K562 (cell line): Measurements from ENCODE around the gene PRC1. TPM values are rescaled to one million over a fixed set of nuclear protein-coding genes. Genes with fewer than 3 reads are reported as not detected.

Experiments
- ATAC-seq: fragments of 200-7000 bp; cut with Tn5 transposase; 3 replicates; pipeline ENCODE4 v1.9.1; 2020; ENCODE audit warnings: moderate library complexity
- BruUV-seq: library from RNA; stranded (reverse); fragments of 400-500 nt; replicated peaks from 2 replicates; lab custom pipeline; 2021; lab: Mats Ljungman, UMichigan
- CTCF ChIA-PET: fragments of 300-600 bp; formaldehyde crosslinking; extraction: SDS; loops from one replicate; lab custom pipeline; 2021; ENCODE audit warnings: low intra/inter-chr PET ratio; lab: Yijun Ruan, JAX
- POLR2A ChIA-PET: fragments of 300-600, 350-650 bp; sonication (Branson Sonifier 250); formaldehyde crosslinking; extraction: SDS; loops from one replicate; lab custom pipeline; 2021; ENCODE audit warnings: antibody characterized with exemption, inconsistent platforms; lab: Yijun Ruan, JAX
- DNase-seq, 4 experiments: peaks; one replicate each; pipeline versions ENCODE4 v3.0.0 to v3.0.0-alpha.2; 2011 to 2018; ENCODE audit warnings: low spot score in 3 of 4, mixed read lengths in 3 of 4; ENCODE audit errors: extremely low read depth in 1 of 4
- FAIRE-seq: peaks from 2 replicates; lab custom pipeline; 2011; peaks lifted over from hg19 to GRCh38; lab: Jason Lieb, UNC
- H2AFZ ChIP-seq: 2 replicates; pipeline ENCODE4 v1.6.0; 2011; ENCODE audit warnings: low read depth, low read length, control low read depth, inconsistent platforms
- H3K27ac ChIP-seq: fragments of 200-600 bp; 3 replicates; pipeline ENCODE4 v1.8.0; 2011; ENCODE audit warnings: low read depth, mild to moderate bottlenecking, control low read depth, inconsistent platforms, low read length, moderate library complexity, mixed read lengths; ENCODE audit errors: extremely low read depth
- H3K27me3 ChIP-seq, 2 experiments: fragments of 300-600 bp in 1 of 2; 2 replicates in 1 of 2; 3 replicates in 1 of 2; pipeline versions ENCODE4 v1.6.0 to v1.8.0; 2011; ENCODE audit warnings: inconsistent platforms in 2 of 2, low read length in 2 of 2, mild to moderate bottlenecking in 1 of 2, mixed read lengths in 1 of 2, moderate library complexity in 1 of 2; ENCODE audit not compliant: control insufficient read depth in 2 of 2, insufficient read depth in 2 of 2
- H3K36me3 ChIP-seq: fragments of 300-600 bp; 3 replicates; pipeline ENCODE4 v1.8.0; 2011; ENCODE audit warnings: mild to moderate bottlenecking, low read length, inconsistent platforms; ENCODE audit not compliant: control insufficient read depth, insufficient read depth
- H3K4me1 ChIP-seq, 2 experiments: fragments of 200-600 bp in 1 of 2; replicated peaks in 1 of 2; 2 replicates in 1 of 2; 3 replicates in 1 of 2; pipeline versions ENCODE4 v1.5.1 to v1.8.0; 2011; ENCODE audit warnings: inconsistent platforms in 2 of 2, low read length in 2 of 2, mild to moderate bottlenecking in 1 of 2, mixed read lengths in 1 of 2, moderate library complexity in 1 of 2; ENCODE audit not compliant: control insufficient read depth in 2 of 2, insufficient read depth in 2 of 2
- H3K4me2 ChIP-seq: 2 replicates; pipeline ENCODE4 v1.6.1; 2011; ENCODE audit warnings: low read length, control low read depth, inconsistent platforms, mixed read lengths; ENCODE audit not compliant: insufficient read depth
- H3K4me3 ChIP-seq: fragments of 200-600 bp; sonication (generic), shearing (Covaris generic); 2 replicates; pipeline ENCODE4 v1.5.1; 2016; ENCODE audit warnings: control low read depth, inconsistent platforms
- H3K79me2 ChIP-seq: fragments of 200-600 bp; 3 replicates; pipeline ENCODE4 v1.8.0; 2011; ENCODE audit warnings: low read length, inconsistent platforms; ENCODE audit not compliant: control insufficient read depth, insufficient read depth
- H3K9ac ChIP-seq, 2 experiments: 2 replicates each; pipeline versions ENCODE4 v1.6.0 to v1.6.1; 2011; ENCODE audit warnings: low read depth in 2 of 2, low read length in 2 of 2, control low read depth in 1 of 2, inconsistent platforms in 1 of 2, mild to moderate bottlenecking in 1 of 2, mixed read lengths in 1 of 2; ENCODE audit not compliant: insufficient read depth in 1 of 2
- H3K9me1 ChIP-seq: one replicate; pipeline ENCODE4 v1.6.0; 2011; ENCODE audit warnings: inconsistent platforms, mild to moderate bottlenecking, low read length, moderate library complexity; ENCODE audit not compliant: control insufficient read depth, insufficient read depth
- H3K9me3 ChIP-seq: replicated peaks from 2 replicates; pipeline ENCODE4 v1.5.1; 2011; ENCODE audit warnings: low read depth, low read length, inconsistent platforms; ENCODE audit not compliant: control insufficient read depth, insufficient read depth
- H4K20me1 ChIP-seq: replicated peaks from 2 replicates; pipeline ENCODE4 v1.6.1; 2011; ENCODE audit warnings: low read length, inconsistent platforms, mixed read lengths; ENCODE audit not compliant: control insufficient read depth, insufficient read depth
- ATF7 ChIP-seq: fragments of 450-650 bp; IDR thresholded peaks from 2 replicates; pipeline ENCODE4 v1.7.1; 2014; ENCODE audit warnings: mild to moderate bottlenecking, moderate library complexity
- DIDO1 ChIP-seq: fragments of 450-650 bp; IDR thresholded peaks from 2 replicates; pipeline ENCODE4 v1.6.1; 2016; ENCODE audit warnings: low read depth, missing biosample characterization, missing genetic modification characterization
- IRF2 ChIP-seq: sonication (generic); formaldehyde crosslinking; IDR thresholded peaks from 2 replicates; pipeline ENCODE4 v1.8.1; 2022; ENCODE audit warnings: mild to moderate bottlenecking, missing genetic modification reagents
- PHB2 ChIP-seq: fragments of 450-650 bp; IDR thresholded peaks from 2 replicates; pipeline ENCODE4 v1.6.1; 2017; ENCODE audit warnings: low read depth
- POLR2AphosphoS2 ChIP-seq: IDR thresholded peaks from 2 replicates; pipeline ENCODE4 v1.6.1; 2012; ENCODE audit warnings: low read length, improper control_type of control experiment
- RFX5 ChIP-seq: IDR thresholded peaks from 2 replicates; pipeline ENCODE4 v1.6.1; 2011; ENCODE audit warnings: low read depth, mild to moderate bottlenecking, improper control_type of control experiment, low read length
- SP2 ChIP-seq: IDR thresholded peaks from 2 replicates; pipeline ENCODE4 v1.6.1; 2011; ENCODE audit warnings: mild to moderate bottlenecking, low read depth, low read length, moderate library complexity; ENCODE audit not compliant: poor library complexity, severe bottlenecking; ENCODE audit errors: extremely low read depth
- SRF ChIP-seq, 2 experiments: fragments of 250-450, 450-650 bp in 1 of 2; sonication (Bioruptor Pico) in 1 of 2; sonication (generic) in 1 of 2; formaldehyde crosslinking; IDR thresholded peaks; 2 replicates each; pipeline versions ENCODE4 v1.5.0 to v1.5.1; 2020 to 2022; ENCODE audit warnings: mild to moderate bottlenecking in 1 of 2, missing genetic modification reagents in 1 of 2
- SUPT5H ChIP-seq: fragments of 450-650 bp; IDR thresholded peaks from 2 replicates; pipeline ENCODE4 v1.6.1; 2016
- ZNF639 ChIP-seq, 2 experiments: fragments of 200-800 bp in 1 of 2; sonication (Bioruptor generic) in 1 of 2; sonication (generic) in 1 of 2; formaldehyde crosslinking in 1 of 2; IDR thresholded peaks in 1 of 2; conservative IDR thresholded peaks in 1 of 2; 2 replicates each; pipeline versions ENCODE4 v1.5.0 to v1.6.1; 2016 to 2020; ENCODE audit warnings: missing compliant biosample characterization in 1 of 2, missing genetic modification characterization in 1 of 2, missing genetic modification reagents in 1 of 2
- WGBS: fragments of 100-300 bp; shearing (Covaris generic); methylation state at CpG from one replicate; pipeline ENCODE4 v1.1.6; 2016; ENCODE audit warnings: low coverage, mixed read lengths; ENCODE audit not compliant: insufficient coverage; ENCODE audit errors: missing lambda C conversion rate; 5-methylcytosine and 5-hydroxymethylcytosine counted together
- in situ Hi-C: fragments of 300-500 bp; cut with MboI; formaldehyde crosslinking; loops from 4 replicates; pipeline ENCODE4 v1.15.0; 2018; ENCODE audit warnings: inconsistent platforms, mixed read lengths
- intact Hi-C: fragments of 100-400 bp; cut with micrococcal nuclease; formaldehyde crosslinking; loops from 2 replicates; pipeline ENCODE4 v1.14.2; 2022
- polyA plus RNA-seq, 8 experiments: library from polyadenylated mRNA; depleted of rRNA in 4 of 8; stranded (reverse) in 5 of 8; unstranded in 3 of 8; fragments of >200 nt; fragmentation: Nextera tagmentation in 2 of 8; fragmentation: Illumina TruSeq in 1 of 8; extraction: Ambion mirVana in 2 of 8; extraction: Trizol in 1 of 8; gene quantifications; 2 replicates each; pipeline versions ENCODE4 v1.2.1 to v1.2.3, GENCODE V29; 2011 to 2014; ENCODE audit warnings: inconsistent platforms in 1 of 8, missing spikeins in 1 of 8
- total RNA-seq, 7 experiments: library from RNA; depleted of rRNA in 6 of 7; stranded (reverse); fragments of >200 nt in 6 of 7; fragmentation: Illumina TruSeq in 2 of 7; extraction: Trizol in 2 of 7; gene quantifications; 2 replicates each; pipeline versions ENCODE4 v1.2.1 to v1.2.3, GENCODE V29; 2011 to 2021; ENCODE audit warnings: low replicate concordance in 1 of 7
- TF ChIP-seq, protein P1 (sequence below): fragments of 450-650 bp; IDR thresholded peaks from 2 replicates; pipeline ENCODE4 v1.6.1; 2018; ENCODE audit warnings: mild to moderate bottlenecking, low read depth; ENCODE audit not compliant: partially characterized antibody

PRC1 gene
- total and polyA plus RNA-seq, 9 of the 15 experiments (the other 6 are each of a cell fraction or from before 2014, with no cell fraction given), result 156 to 391 (median 240) TPM

GRCh38 chr15:90967206-90967605 lies 27.1 kb downstream of the PRC1 start (continued):
- TF ChIP-seq ZNF639 (CRISPR knock-in tag; conservative IDR thresholded peaks at IDR 0.05 in 1 of 2, IDR thresholded peaks at IDR 0.05 in 1 of 2), result no peak
- no peak for TF ChIP-seq PHB2
- TF ChIP-seq SP2, result no peak
- TF ChIP-seq, protein P1, sequence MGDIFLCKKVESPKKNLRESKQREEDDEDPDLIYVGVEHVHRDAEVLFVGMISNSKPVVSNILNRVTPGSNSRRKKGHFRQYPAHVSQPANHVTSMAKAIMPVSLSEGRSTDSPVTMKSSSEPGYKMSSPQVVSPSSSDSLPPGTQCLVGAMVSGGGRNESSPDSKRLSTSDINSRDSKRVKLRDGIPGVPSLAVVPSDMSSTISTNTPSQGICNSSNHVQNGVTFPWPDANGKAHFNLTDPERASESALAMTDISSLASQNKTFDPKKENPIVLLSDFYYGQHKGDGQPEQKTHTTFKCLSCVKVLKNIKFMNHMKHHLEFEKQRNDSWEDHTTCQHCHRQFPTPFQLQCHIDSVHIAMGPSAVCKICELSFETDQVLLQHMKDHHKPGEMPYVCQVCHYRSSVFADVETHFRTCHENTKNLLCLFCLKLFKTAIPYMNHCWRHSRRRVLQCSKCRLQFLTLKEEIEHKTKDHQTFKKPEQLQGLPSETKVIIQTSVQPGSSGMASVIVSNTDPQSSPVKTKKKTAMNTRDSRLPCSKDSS, result no peak
- no peak for TF ChIP-seq SRF (CRISPR knock-in tag; IDR thresholded peaks at IDR 0.05)

- TF ChIP-seq DIDO1 (tag) (no peak), RFX5 (no peak), ATF7 (no peak), POLR2AphosphoS2 (0 out of 2 replicates have a peak, but pooled peaks have one; percentile 21), SUPT5H (peak; percentile 45; the same call in 1 of the 2 replicates), IRF2 (CRISPR knock-in tag) (0 out of 2 replicates have a peak, but pooled peaks have one; percentile 42)
- DNase-seq (no peak), FAIRE-seq (no peak), ATAC-seq (no peak; the same call in 2 of the 3 replicates)
- POLR2A ChIA-PET, result interaction anchor here (0.6 to 6.7 kb wide), 8 partner anchors 9 to 69 kb away, joined by 3 to 65 read pairs (median 3); partner anchors contain the start of genes RCCD1 and UNC45A
- Histone ChIP-seq H3K36me3 (peaks cover 97% of the 10 kb centered on the region), H3K9me3 (no peaks in the 10 kb centered on the region; the same call in 1 of the 2 replicates), H2AFZ (no peak overlapping the region), H3K4me2 (no peak overlapping the region), H3K4me1 (no peaks in the 10 kb centered on the region; a peak in 1 of 5 replicates), H3K9ac (no peak overlapping the region), H3K79me2 (peaks cover 13% of the 10 kb centered on the region; the same call in 2 of the 3 replicates), H3K27me3 (no peaks in the 10 kb centered on the region), H3K27ac (no peak overlapping the region), H4K20me1 (peaks cover 7% of the 10 kb centered on the region; the same call in 1 of the 2 replicates), H3K9me1 (peaks cover 2% of the 10 kb centered on the region), H3K4me3 (no peak overlapping the region)
- intact Hi-C loops (no loop called here), in situ Hi-C loops (no loop called here)
- CTCF ChIA-PET, result no interaction called here
- TSS peak; percentile 37 for BruUV-seq
- WGBS, result 85% methylated on average over 9 of the region's 9 CpGs
These were observed 28.1 kb downstream of the PRC1 start for GRCh38 chr15:90966262-90966661.
